GM06990 (cell line): ENCODE data around the gene NTM.

Experiments
- DNase-seq: peaks from one replicate; pipeline ENCODE4 v3.0.0-alpha.2; 2011; ENCODE audit not compliant: insufficient read length; ENCODE audit errors: extremely low read depth
- H3K27me3 ChIP-seq: replicated peaks from 2 replicates; pipeline ENCODE4 v1.6.0; 2011; ENCODE audit warnings: low read length; ENCODE audit not compliant: control insufficient read depth, insufficient read depth
- H3K36me3 ChIP-seq: 2 replicates; pipeline ENCODE4 v1.5.1; 2011; ENCODE audit warnings: low read length; ENCODE audit not compliant: control insufficient read depth, insufficient read depth
- H3K4me3 ChIP-seq: replicated peaks from 2 replicates; pipeline ENCODE4 v1.5.1; 2011; ENCODE audit warnings: low read depth, mild to moderate bottlenecking, control low read depth, low read length
- TF ChIP-seq, protein P1 (sequence below): IDR thresholded peaks from 2 replicates; pipeline ENCODE4 v1.5.1; 2011; ENCODE audit warnings: low read length, control low read depth, mild to moderate bottlenecking, inconsistent platforms; ENCODE audit not compliant: insufficient read depth, poor library complexity, severe bottlenecking

Gene NTM

DNA sequence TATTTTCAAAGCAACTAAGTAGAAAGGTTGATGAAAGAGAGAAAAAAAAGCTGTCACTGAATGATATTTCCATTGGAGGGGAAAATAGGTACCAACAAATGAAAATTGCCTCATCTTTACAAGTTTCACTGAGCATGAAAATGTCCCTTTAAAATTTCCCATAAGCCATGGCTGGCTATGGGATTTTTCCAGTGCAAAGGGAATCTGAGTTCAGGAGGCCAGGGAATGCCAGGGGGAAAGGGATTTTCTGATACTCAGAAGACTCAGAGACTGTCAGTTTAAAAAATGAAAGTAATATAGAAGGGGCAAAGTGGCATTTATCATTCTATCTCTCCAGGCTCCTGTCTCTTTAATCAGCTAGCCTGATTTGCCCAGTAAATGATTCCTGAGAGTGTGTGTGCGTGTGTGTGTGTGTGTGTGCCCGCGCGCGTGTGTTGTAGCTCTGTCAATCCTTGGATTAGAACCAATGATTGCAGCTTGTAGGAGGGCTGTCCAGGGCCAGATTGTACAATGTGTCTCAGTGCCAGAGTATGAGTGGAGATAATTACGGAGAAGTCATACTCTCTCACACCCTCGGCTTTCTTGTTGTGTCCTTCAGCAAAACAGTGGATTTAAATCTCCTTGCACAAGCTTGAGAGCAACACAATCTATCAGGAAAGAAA lies at the start of gene NTM:
NTM (plus strand) TSS at position 526 of the 662 bp plus-strand sequence.
- DNase-seq = no peak
- 0 out of 2 replicates have a peak, but pooled peaks cover 2% of the 10 kb centered on the region for H3K27me3 ChIP-seq

DNA sequence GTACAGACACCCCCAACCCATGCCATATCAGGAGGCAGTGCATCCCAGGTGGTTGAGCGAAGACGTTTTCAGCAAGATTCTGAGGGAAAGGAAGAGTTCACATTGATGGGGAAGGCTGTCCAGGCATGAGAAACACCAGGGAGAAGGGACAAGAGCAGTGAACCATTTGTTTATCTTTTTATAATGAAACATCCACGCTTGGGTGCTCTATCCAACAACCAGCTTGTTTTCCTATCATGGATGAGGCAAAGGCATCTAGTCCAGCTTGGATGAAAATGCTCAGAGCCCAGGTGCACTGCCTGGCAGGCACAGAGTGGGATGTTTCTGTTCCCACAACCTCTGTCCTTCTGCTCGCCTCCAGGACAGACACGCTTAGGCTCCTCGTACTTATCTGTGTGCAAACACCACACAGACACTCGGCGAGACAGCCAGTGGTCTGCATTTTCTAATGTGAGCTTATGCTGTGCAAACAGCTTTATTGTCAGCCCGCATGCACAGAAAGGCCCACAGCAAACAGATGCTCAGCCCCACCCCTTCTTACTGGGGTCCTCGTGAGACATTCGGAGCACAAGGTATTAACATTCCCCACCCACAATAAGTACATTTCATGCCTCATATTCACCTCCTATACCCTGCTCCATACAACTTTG lies 45.4 kb upstream of the NTM start:
- H3K4me3 ChIP-seq = no peak overlapping the region
- TF ChIP-seq, protein P1, sequence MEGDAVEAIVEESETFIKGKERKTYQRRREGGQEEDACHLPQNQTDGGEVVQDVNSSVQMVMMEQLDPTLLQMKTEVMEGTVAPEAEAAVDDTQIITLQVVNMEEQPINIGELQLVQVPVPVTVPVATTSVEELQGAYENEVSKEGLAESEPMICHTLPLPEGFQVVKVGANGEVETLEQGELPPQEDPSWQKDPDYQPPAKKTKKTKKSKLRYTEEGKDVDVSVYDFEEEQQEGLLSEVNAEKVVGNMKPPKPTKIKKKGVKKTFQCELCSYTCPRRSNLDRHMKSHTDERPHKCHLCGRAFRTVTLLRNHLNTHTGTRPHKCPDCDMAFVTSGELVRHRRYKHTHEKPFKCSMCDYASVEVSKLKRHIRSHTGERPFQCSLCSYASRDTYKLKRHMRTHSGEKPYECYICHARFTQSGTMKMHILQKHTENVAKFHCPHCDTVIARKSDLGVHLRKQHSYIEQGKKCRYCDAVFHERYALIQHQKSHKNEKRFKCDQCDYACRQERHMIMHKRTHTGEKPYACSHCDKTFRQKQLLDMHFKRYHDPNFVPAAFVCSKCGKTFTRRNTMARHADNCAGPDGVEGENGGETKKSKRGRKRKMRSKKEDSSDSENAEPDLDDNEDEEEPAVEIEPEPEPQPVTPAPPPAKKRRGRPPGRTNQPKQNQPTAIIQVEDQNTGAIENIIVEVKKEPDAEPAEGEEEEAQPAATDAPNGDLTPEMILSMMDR = no peak
- no peak for DNase-seq
- no peaks in the 10 kb centered on the region for H3K36me3 ChIP-seq
- no peaks in the 10 kb centered on the region for H3K27me3 ChIP-seq

More for the DNA sequence above, at the start of gene NTM:
- H3K4me3 ChIP-seq = no peak within 1 kb of the TSS
- TF ChIP-seq, protein P1 = no peak
- no peaks in the 10 kb centered on the region for H3K36me3 ChIP-seq

DNA sequence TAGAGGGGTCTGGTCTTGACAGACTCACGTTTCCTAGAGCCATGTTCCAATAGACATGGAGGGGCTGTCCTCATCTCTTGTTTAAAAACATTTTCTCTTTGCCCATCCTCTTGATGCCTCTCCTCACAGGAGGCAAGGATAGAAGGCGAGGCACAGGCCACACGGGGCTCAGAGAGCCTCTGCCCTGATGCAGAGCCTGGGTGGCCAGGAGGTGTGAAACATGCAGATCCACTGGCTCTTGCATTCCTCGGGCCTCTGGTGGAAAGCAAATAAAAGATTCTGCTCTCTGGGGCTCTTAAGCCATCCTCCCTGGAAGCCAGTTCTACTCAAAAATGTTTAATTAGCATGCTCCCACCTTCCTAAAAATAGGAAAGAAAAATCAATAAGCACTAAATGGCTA lies 43.6 kb upstream of the NTM start:
- H3K4me3 ChIP-seq = no peak overlapping the region
- no peaks in the 10 kb centered on the region for H3K27me3 ChIP-seq
- H3K36me3 ChIP-seq = no peaks in the 10 kb centered on the region
- TF ChIP-seq, protein P1 = no peak
- no peak for DNase-seq

DNA sequence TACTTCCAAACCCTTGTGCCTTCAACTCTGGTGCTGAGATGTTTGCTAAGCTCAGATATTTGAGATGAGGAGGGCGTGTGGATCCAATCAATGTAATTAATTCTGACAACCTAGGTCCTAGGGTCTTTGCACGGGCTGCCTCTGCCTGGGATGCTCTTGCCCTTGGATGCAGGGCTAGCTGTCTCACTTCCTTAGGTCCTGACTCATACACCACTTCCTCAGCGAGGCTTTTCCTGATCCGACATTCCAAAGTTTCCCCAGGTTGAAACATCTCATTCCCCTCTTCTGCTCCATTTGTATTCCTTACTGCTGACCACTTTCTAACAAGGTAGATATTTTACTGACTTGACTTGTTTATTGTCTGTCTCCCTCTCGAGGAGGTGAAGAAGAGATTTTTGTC lies 43.0 kb upstream of the NTM start:
- TF ChIP-seq, protein P1 = no peak
- Histone ChIP-seq H3K27me3 (no peaks in the 10 kb centered on the region), H3K36me3 (no peaks in the 10 kb centered on the region), H3K4me3 (no peak overlapping the region)
- no peak for DNase-seq

DNA sequence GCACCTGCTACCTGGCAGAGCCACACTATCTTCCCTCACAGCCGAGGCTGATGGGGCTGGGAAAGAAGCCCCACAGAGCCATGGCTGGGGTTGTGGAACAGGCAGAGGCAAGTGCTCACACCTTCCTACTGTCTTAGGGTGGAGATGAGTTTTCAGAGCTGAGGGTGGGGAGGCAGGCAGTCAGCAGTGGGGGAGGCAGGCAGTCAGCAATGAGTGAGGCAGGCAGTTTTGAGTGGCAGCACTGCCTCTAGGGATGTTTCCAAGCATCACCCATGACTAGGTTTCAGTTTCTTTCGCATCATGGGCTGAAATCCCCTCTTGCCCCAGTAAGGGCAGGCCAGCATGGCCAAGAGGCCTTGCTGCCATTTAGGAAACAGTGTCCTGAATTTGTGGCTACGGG lies 41.6 kb upstream of the NTM start:
- H3K27me3 ChIP-seq = no peaks in the 10 kb centered on the region
- no peak for DNase-seq

More for the DNA sequence above, 41.6 kb upstream of the NTM start:
- TF ChIP-seq, protein P1 = no peak
- Histone ChIP-seq H3K4me3 (no peak overlapping the region), H3K36me3 (no peaks in the 10 kb centered on the region)
